Hepatocyte (in vitro differentiated cells): ENCODE data around the gene PTPN14.

Experiments
- EZH2 ChIP-seq: fragments of 200-600 bp; sonication (generic); IDR thresholded peaks from 2 replicates; pipeline ENCODE4 v1.6.1; 2016; ENCODE audit warnings: antibody characterized with exemption, mild to moderate bottlenecking, borderline replicate concordance
- EZH2phosphoT487 ChIP-seq: fragments of 200-600 bp; sonication (generic); IDR thresholded peaks from one replicate; pipeline ENCODE4 v1.6.1; 2018; ENCODE audit warnings: antibody characterized with exemption, mild to moderate bottlenecking, low read depth, moderate library complexity; ENCODE audit not compliant: unreplicated experiment, severe bottlenecking

- TF ChIP-seq EZH2phosphoT487 (no peak), EZH2 (no peak)
Observed at GRCh38 chr1:214573386-214574318, 22.2 kb upstream of the PTPN14 start.
